H1 (cell line): Measurements from ENCODE around the gene CORO1C. TPM values are rescaled to one million over a fixed set of nuclear protein-coding genes. Genes with fewer than 3 reads are reported as not detected.

ENCODE experiments used
- CTCF ChIA-PET: fragments of 300-600 bp; sonication (Branson Sonifier 250); formaldehyde crosslinking; loops from one replicate; lab custom pipeline; 2021; ENCODE audit not compliant: partially characterized antibody; lab: Charles Lee
- POLR2A ChIA-PET: fragments of 300-600 bp; sonication (Branson Sonifier 250); formaldehyde crosslinking; loops from one replicate; lab custom pipeline; 2021; ENCODE audit warnings: inconsistent platforms; ENCODE audit not compliant: partially characterized antibody; lab: Charles Lee
- DNase-seq, 2 experiments: peaks; one replicate each; pipeline versions ENCODE4 v3.0.0 to v3.0.0-alpha.2; 2010 to 2022; ENCODE audit warnings: low spot score in 2 of 2, low read depth in 1 of 2, mixed read lengths in 1 of 2
- FAIRE-seq: peaks from 2 replicates; lab custom pipeline; 2011; peaks lifted over from hg19 to GRCh38; lab: Jason Lieb, UNC
- H2AFZ ChIP-seq: 2 replicates; pipeline ENCODE4 v1.8.1; 2012; ENCODE audit warnings: low read length, inconsistent platforms
- H2AK5ac ChIP-seq: 2 replicates; pipeline ENCODE4 v1.6.1; 2013; ENCODE audit warnings: low read depth, low read length
- H2BK120ac ChIP-seq: replicated peaks from 2 replicates; pipeline ENCODE3; 2013; ENCODE audit warnings: low read depth, low read length, inconsistent platforms
- H2BK12ac ChIP-seq: 2 replicates; pipeline ENCODE4 v1.6.1; 2013; ENCODE audit warnings: low read depth, low read length
- H2BK15ac ChIP-seq: 2 replicates; pipeline ENCODE4 v1.6.1; 2013; ENCODE audit warnings: low read length
- H2BK20ac ChIP-seq: 2 replicates; pipeline ENCODE4 v1.6.1; 2013; ENCODE audit warnings: low read length
- H2BK5ac ChIP-seq: 2 replicates; pipeline ENCODE4 v1.6.1; 2013; ENCODE audit warnings: low read depth, low read length
- H3K14ac ChIP-seq: 2 replicates; pipeline ENCODE4 v1.6.1; 2013; ENCODE audit warnings: inconsistent platforms; ENCODE audit not compliant: insufficient read length
- H3K18ac ChIP-seq: 2 replicates; pipeline ENCODE4 v1.6.1; 2013; ENCODE audit warnings: low read length; ENCODE audit errors: extremely low read depth
- H3K23ac ChIP-seq: 2 replicates; pipeline ENCODE4 v1.6.1; 2013; ENCODE audit warnings: inconsistent platforms; ENCODE audit not compliant: insufficient read length
- H3K23me2 ChIP-seq: 2 replicates; pipeline ENCODE4 v1.6.1; 2013; ENCODE audit warnings: low read depth, low read length
- H3K27ac ChIP-seq: 2 replicates; pipeline ENCODE4 v1.6.1; 2011; ENCODE audit warnings: low read depth, low read length, inconsistent platforms
- H3K27me3 ChIP-seq, 4 experiments: replicated peaks in 1 of 4; 1 replicate in 1 of 4; 2 replicates in 3 of 4; pipeline versions ENCODE4 v1.6.1 to v1.8.1; 2011 to 2013; ENCODE audit warnings: low read length in 3 of 4, mild to moderate bottlenecking in 3 of 4, inconsistent platforms in 2 of 4, mixed read lengths in 2 of 4, moderate library complexity in 1 of 4; ENCODE audit not compliant: control insufficient read depth in 3 of 4, insufficient read depth in 3 of 4; ENCODE audit errors: extremely low read depth in 1 of 4
- H3K36me3 ChIP-seq, 4 experiments: 2 replicates each; pipeline versions ENCODE4 v1.6.1 to v1.8.1; 2011 to 2013; ENCODE audit warnings: mild to moderate bottlenecking in 4 of 4, low read length in 3 of 4, moderate library complexity in 2 of 4, control low read depth in 1 of 4, inconsistent platforms in 1 of 4; ENCODE audit not compliant: insufficient read depth in 4 of 4, control insufficient read depth in 2 of 4
- H3K4ac ChIP-seq: replicated peaks from 2 replicates; pipeline ENCODE3; 2013; ENCODE audit warnings: low read length, low read depth, mixed read lengths, inconsistent platforms; ENCODE audit not compliant: insufficient read length
- H3K4me1 ChIP-seq, 4 experiments: replicated peaks in 1 of 4; 1 replicate in 1 of 4; 2 replicates in 3 of 4; pipeline versions ENCODE4 v1.6.1 to v1.8.1; 2011 to 2013; ENCODE audit warnings: low read length in 3 of 4, inconsistent platforms in 2 of 4, mixed read lengths in 1 of 4; ENCODE audit not compliant: insufficient read depth in 4 of 4, control insufficient read depth in 3 of 4
- H3K4me2 ChIP-seq, 2 experiments: 2 replicates each; pipeline versions ENCODE4 v1.6.1 to v1.8.1; 2011 to 2013; ENCODE audit warnings: low read depth in 2 of 2, low read length in 2 of 2, control low read depth in 1 of 2, inconsistent platforms in 1 of 2, mild to moderate bottlenecking in 1 of 2; ENCODE audit not compliant: insufficient read depth in 1 of 2
- H3K4me3 ChIP-seq, 4 experiments: fragments of 200-600, 300-600 bp in 1 of 4; sonication (generic), shearing (Covaris generic), sonication (Bioruptor Twin) in 1 of 4; 2 replicates each; pipeline versions ENCODE4 v1.5.1 to v1.8.1; 2011 to 2016; ENCODE audit warnings: low read length in 4 of 4, low read depth in 3 of 4, control low read depth in 2 of 4, inconsistent platforms in 2 of 4, mild to moderate bottlenecking in 2 of 4, mixed read lengths in 1 of 4, moderate library complexity in 1 of 4; ENCODE audit not compliant: insufficient read depth in 2 of 4; ENCODE audit errors: extremely low read depth in 1 of 4
- H3K56ac ChIP-seq: replicated peaks from 2 replicates; pipeline ENCODE3; 2013; ENCODE audit warnings: low read depth, mild to moderate bottlenecking, mixed read lengths, low read length, inconsistent platforms; ENCODE audit not compliant: insufficient read length
- H3K79me1 ChIP-seq: 2 replicates; pipeline ENCODE4 v1.6.1; 2013; ENCODE audit warnings: low read depth, low read length, control low read depth
- H3K79me2 ChIP-seq, 2 experiments: 2 replicates each; pipeline versions ENCODE4 v1.6.1 to v1.8.1; 2012 to 2013; ENCODE audit warnings: low read length in 2 of 2, mild to moderate bottlenecking in 2 of 2, inconsistent platforms in 1 of 2; ENCODE audit not compliant: insufficient read depth in 2 of 2, control insufficient read depth in 1 of 2
- H3K9ac ChIP-seq, 4 experiments: replicated peaks in 1 of 4; 1 replicate in 1 of 4; 2 replicates in 3 of 4; pipeline versions ENCODE4 v1.6.1 to v1.8.1; 2011 to 2013; ENCODE audit warnings: low read depth in 3 of 4, low read length in 3 of 4, control low read depth in 2 of 4, mild to moderate bottlenecking in 2 of 4, moderate library complexity in 2 of 4, inconsistent platforms in 1 of 4; ENCODE audit errors: extremely low read depth in 1 of 4
- H3K9me3 ChIP-seq, 2 experiments: 2 replicates each; pipeline versions ENCODE4 v1.6.1 to v1.8.1; 2012 to 2013; ENCODE audit warnings: mild to moderate bottlenecking in 2 of 2, moderate library complexity in 2 of 2, control low read depth in 1 of 2, inconsistent platforms in 1 of 2, low read depth in 1 of 2, low read length in 1 of 2, mixed read lengths in 1 of 2; ENCODE audit not compliant: insufficient read depth in 2 of 2
- H4K20me1 ChIP-seq, 2 experiments: replicated peaks in 1 of 2; 2 replicates each; pipeline versions ENCODE3 to v1.8.1; 2011 to 2013; ENCODE audit warnings: inconsistent platforms in 2 of 2, low read length in 2 of 2, mild to moderate bottlenecking in 1 of 2; ENCODE audit not compliant: insufficient read depth in 2 of 2, control insufficient read depth in 1 of 2
- H4K5ac ChIP-seq: 2 replicates; pipeline ENCODE4 v1.6.1; 2013; ENCODE audit warnings: low read length, low read depth, mixed read lengths, inconsistent platforms; ENCODE audit not compliant: insufficient read length
- H4K8ac ChIP-seq: 2 replicates; pipeline ENCODE4 v1.8.0; 2013; ENCODE audit warnings: mild to moderate bottlenecking, moderate library complexity, low read length, inconsistent platforms; ENCODE audit not compliant: insufficient read depth; ENCODE audit errors: extremely low read depth
- H4K91ac ChIP-seq: replicated peaks from 2 replicates; pipeline ENCODE3; 2013; ENCODE audit warnings: low read length, mixed read lengths, inconsistent platforms; ENCODE audit not compliant: insufficient read length
- KDM1A ChIP-seq: fragments of 200-600, 300-600 bp; sonication (generic); IDR thresholded peaks from 2 replicates; pipeline ENCODE4 v1.7.1; 2016; ENCODE audit warnings: mild to moderate bottlenecking, low read length, borderline replicate concordance
- KDM5A ChIP-seq: fragments of 200-600 bp; IDR thresholded peaks from 2 replicates; pipeline ENCODE4 v1.7.1; 2012; ENCODE audit warnings: mild to moderate bottlenecking, low read length, inconsistent platforms, mixed read lengths
- WGBS, 2 experiments: shearing (Covaris generic) in 1 of 2; methylation state at CpG; one replicate each; pipeline versions ENCODE4 v1.1.6 to v1.1.7; 2013 to 2015; ENCODE audit warnings: low lambda C conversion rate in 2 of 2, mixed read lengths in 2 of 2, inconsistent platforms in 1 of 2, low coverage in 1 of 2, missing lambda C conversion rate in 1 of 2; ENCODE audit not compliant: insufficient replicate concordance in 2 of 2, insufficient coverage in 1 of 2, insufficient read length in 1 of 2; ENCODE audit errors: extremely low coverage in 1 of 2, missing lambda C conversion rate in 1 of 2; 5-methylcytosine and 5-hydroxymethylcytosine counted together
- polyA plus RNA-seq, 7 experiments: library from polyadenylated mRNA; depleted of rRNA in 3 of 7; stranded (reverse) in 5 of 7; unstranded in 2 of 7; fragments of >200 nt in 5 of 7; fragments of 200-250 nt in 2 of 7; gene quantifications; 1 replicate in 5 of 7; 2 replicates in 1 of 7; 4 replicates in 1 of 7; pipeline versions ENCODE4 v1.2.1 to v1.2.3, GENCODE V29; 2011 to 2013; ENCODE audit warnings: missing spikeins in 2 of 7, mixed read lengths in 2 of 7
- total RNA-seq: library from RNA; stranded (reverse); fragmentation: NEBNext Ultra II Directional; extraction: Animal tissue kit (Norgen Biotek cat#: 25700); gene quantifications from 2 replicates; pipeline ENCODE4 v1.2.1, GENCODE V29; 2021
- TF ChIP-seq, protein P1 (sequence below), 3 experiments: IDR thresholded peaks; 1 replicate in 2 of 3; 2 replicates in 1 of 3; pipeline versions ENCODE4 v1.5.1 to v1.6.1; 2011; ENCODE audit warnings: low read length in 3 of 3, mild to moderate bottlenecking in 3 of 3, inconsistent platforms in 2 of 3, low read depth in 1 of 3, moderate library complexity in 1 of 3; ENCODE audit not compliant: insufficient read depth in 1 of 3; ENCODE audit errors: control extremely low read depth in 1 of 3

The CORO1C gene
- total and polyA plus RNA-seq, 2 of the 8 experiments (the other 6 are each of a cell fraction or from before 2014, with no cell fraction given): 72.7 to 120 TPM

DNA sequence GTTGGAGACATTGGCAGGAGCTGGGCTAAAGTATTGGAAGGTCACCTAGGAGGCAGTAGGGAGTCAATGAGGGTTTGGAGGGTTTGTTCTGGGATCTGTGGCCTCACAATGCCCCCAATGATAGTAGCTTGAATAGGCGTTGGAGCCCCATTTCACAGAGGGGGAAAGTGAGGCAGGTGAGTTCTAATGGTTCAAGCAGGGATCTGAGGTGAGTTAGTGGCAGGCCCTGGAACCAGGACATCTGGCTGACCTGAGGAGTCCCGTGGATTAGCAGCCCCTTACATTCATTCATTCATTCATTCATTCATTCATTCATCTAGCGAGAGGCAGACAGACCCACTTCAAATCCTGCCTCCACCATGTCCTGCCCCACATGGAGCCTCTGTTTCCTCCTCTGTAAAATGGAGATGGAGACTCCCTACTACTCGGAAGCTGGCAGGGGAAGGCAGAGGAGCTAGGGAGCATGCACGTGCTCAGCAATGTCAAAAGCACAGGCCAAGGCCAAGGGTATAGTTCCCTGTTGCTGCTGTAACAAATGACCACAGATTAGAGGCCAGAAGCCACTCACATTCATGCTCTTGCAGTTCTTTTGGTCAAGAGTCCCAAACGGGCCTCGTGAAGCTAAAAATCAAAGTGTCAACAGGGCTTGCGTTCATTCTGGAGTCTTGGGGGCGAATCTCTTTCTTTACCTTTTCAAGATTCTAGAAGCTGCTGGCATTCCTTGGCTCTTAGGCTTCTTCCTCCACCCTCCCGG, 131.2 kb downstream of the CORO1C start:
- Histone ChIP-seq H3K56ac (no peak overlapping the region), H3K23me2 (peaks cover 4% of the 10 kb centered on the region; the same call in 1 of the 2 replicates), H4K5ac (no peak overlapping the region), H3K9me3 (no peaks in the 10 kb centered on the region), H2AK5ac (no peak overlapping the region), H3K27ac (no peak overlapping the region), H2BK5ac (no peak overlapping the region), H2AFZ (no peak overlapping the region), H3K4me3 (no peak overlapping the region), H2BK120ac (no peak overlapping the region), H4K91ac (no peak overlapping the region), H2BK15ac (no peak overlapping the region), H3K4me2 (no peak overlapping the region), H3K9ac (no peak overlapping the region), H3K4ac (no peak overlapping the region), H3K4me1 (peaks cover 0 to 10% (median 0%) of the 10 kb centered on the region in 4 experiments; a peak in 3 of 7 replicates), H3K27me3 (no peaks in the 10 kb centered on the region; a peak in 1 of 7 replicates), H3K23ac (no peak overlapping the region), H2BK20ac (no peak overlapping the region), H3K18ac (no peak overlapping the region), H3K79me2 (no peaks in the 10 kb centered on the region), H4K20me1 (peaks cover 0 to 6% of the 10 kb centered on the region in 2 experiments), H3K79me1 (no peaks in the 10 kb centered on the region; the same call in 1 of the 2 replicates), H2BK12ac (no peak overlapping the region), H3K14ac (no peak overlapping the region), H3K36me3 (no peaks in the 10 kb centered on the region), H4K8ac (no peak overlapping the region; the same call in 1 of the 2 replicates)
- WGBS, 2 experiments: 89% methylated on average over 10 of the region's 10 CpGs; no CpG with 5 or more reads in 1 of the 2 experiments
- ChIA-PET POLR2A (interaction anchor here (0.6 to 1.4 kb wide), 5 partner anchors 9 to 629 kb away, joined by 3 to 6 read pairs (median 5); partner anchors contain the start of gene ISCU), CTCF (interaction anchor here (0.9 to 3.1 kb wide), 11 partner anchors 11 to 281 kb away, joined by 3 to 16 read pairs (median 3); no protein-coding TSS in a partner anchor)
- FAIRE-seq: no peak
- DNase-seq: no peak
- TF ChIP-seq, protein P1, sequence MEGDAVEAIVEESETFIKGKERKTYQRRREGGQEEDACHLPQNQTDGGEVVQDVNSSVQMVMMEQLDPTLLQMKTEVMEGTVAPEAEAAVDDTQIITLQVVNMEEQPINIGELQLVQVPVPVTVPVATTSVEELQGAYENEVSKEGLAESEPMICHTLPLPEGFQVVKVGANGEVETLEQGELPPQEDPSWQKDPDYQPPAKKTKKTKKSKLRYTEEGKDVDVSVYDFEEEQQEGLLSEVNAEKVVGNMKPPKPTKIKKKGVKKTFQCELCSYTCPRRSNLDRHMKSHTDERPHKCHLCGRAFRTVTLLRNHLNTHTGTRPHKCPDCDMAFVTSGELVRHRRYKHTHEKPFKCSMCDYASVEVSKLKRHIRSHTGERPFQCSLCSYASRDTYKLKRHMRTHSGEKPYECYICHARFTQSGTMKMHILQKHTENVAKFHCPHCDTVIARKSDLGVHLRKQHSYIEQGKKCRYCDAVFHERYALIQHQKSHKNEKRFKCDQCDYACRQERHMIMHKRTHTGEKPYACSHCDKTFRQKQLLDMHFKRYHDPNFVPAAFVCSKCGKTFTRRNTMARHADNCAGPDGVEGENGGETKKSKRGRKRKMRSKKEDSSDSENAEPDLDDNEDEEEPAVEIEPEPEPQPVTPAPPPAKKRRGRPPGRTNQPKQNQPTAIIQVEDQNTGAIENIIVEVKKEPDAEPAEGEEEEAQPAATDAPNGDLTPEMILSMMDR (IDR thresholded peaks at IDR 0.05; ENCODE audit: control extremely low read depth in 1 of 3, insufficient read depth in 1 of 3, low read depth in 1 of 3, low read length in 3 of 3): peak in 1 of 3 experiments; percentile 23; a peak in 1 of 4 replicates
- peak; percentile 89; the same call in 1 of the 2 replicates for TF ChIP-seq KDM1A
- TF ChIP-seq KDM5A: no peak
